ENCODE results near the gene FBXW5.

DNA sequence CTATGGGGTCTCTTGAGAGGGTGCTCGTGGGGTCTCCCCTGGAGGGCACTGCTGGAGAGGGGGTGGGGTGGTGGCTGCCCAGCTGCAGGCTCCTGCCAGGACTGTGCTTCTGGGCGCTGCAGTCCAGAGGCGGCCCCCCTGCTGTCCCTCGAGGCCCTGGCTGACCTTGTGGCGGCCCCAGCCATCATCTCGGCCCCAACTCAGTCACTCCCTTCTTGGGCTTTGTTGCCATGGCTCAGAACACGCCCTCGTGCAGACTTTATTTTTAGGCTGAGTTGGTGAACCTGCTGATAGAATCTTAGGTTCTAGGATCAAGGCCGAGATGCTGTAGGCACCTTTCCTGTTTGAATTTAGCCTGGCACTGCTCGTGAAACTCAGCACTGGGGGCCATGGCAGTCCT, 22.8 kb downstream of the FBXW5 start:
- TF ChIP-seq PAX5 (IDR thresholded peaks at IDR 0.05; ENCODE audit: insufficient read depth, low read length, severe bottlenecking), result no peak
- TF ChIP-seq POLR2AphosphoS5 (IDR thresholded peaks at IDR 0.05; ENCODE audit: low read depth, low read length), result no peak
- TF ChIP-seq POLR2A (IDR thresholded peaks at IDR 0.05; ENCODE audit: low read depth, low read length), result no peak

Data from GM12891 (cell line).